Activated CD4-positive, CD25-positive, alpha-beta regulatory T cell (primary cell): ENCODE measurements around the gene CEP95.
"Not testable (repeated sequence)": the region's sequence is repeated elsewhere in the genome, so short reads cannot be mapped to it uniquely, and the experiment has no call there.

Experiments used
- DNase-seq, 4 experiments: peaks; one replicate each; lab custom pipeline; 2025; lab: John Stamatoyannopoulos, UW

Gene CEP95

DNA sequence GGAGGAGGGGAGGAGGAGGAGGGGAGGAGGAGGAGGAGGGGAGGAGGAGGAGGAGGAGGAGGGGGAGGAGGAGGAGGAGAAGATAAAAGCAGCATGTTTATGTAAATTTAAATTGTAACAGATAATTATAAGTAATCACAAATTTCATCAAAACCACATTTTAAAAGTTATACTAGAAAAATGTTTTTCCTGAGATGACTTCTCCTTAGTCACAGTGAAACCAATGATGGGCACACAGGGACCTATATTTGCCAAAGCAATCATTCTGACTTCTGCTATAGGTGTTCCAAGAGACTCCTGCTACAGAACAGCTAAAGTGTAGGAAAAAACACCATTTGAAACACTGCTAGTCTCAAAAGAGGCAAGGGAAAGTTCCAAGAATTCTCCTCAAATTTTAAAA lies 66.4 kb downstream of the CEP95 start:
- DNase-seq: no peak

DNA sequence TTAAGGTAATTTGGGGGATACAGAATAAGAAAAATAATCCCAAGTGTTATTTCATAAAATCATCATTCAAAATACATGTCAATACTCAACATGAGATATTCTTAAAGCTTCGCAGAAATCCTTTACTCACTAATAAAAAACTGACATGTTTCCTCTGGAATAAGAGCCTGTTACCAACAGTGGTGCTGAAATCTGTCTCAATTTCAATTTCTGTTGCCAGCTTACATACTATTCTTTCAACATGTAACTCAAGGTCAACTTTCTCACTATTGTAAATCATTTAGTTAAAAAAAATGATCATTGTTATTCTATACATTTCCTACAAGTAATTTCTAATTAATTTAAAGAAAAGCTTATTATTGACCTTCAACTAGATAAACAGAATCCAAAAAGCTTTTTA lies 67.9 kb downstream of the CEP95 start:
- no peak for DNase-seq

DNA sequence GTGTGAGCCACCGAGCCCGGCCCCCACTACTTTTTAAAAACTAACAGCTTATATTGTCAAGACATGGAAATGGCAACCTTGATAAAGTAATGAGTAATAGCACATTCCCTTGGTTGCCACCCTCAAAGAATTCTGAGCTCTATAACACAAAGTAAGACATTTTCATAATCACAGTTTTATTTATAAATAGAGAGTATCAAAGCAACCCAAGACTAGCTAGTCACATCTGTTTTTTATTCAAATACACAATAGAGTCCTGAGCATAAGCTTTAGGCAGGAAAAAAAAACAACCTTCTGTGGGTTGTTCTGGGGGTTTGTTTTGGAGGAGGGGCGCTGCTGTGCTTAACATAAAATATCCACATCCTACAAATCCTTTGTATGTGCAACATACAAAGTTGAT lies 68.7 kb downstream of the CEP95 start:
- no peak for DNase-seq

DNA sequence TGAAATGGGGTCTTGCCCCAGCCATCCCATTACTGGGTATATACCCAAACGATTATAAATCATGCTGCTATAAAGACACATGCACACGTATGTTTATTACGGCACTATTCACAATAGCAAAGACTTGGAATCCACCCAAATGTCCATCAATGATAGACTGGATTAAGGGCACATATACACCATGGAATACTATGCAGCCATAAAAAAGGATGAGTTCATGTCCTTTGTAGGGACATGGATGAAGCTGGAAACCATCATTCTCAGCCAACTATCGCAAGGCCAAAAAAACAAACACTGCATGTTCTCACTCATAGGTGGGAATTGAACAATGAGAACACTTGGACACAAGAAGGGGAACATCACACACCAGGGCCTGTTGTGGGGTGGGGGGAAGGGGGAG lies 70.2 kb downstream of the CEP95 start:
- not testable (repeated sequence) for DNase-seq

DNA sequence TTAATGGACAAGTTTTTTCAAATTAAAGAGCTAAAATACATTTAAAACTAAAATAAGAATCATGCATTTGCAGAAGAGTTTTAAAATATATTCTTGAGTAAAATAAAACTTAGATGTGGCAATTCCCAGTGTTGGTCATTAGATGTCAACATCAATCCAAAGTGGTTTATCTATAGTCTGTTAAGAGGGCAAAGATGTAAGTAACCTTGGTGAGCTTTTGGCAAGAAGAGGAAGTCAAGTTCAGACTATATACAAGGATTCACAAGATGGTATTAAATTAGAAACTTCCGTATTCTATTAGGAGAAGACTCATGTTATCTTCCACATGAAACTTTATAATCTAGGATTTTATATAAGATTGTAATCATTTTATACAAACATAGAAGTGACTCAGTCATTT lies 73.1 kb downstream of the CEP95 start:
- DNase-seq: no peak

DNA sequence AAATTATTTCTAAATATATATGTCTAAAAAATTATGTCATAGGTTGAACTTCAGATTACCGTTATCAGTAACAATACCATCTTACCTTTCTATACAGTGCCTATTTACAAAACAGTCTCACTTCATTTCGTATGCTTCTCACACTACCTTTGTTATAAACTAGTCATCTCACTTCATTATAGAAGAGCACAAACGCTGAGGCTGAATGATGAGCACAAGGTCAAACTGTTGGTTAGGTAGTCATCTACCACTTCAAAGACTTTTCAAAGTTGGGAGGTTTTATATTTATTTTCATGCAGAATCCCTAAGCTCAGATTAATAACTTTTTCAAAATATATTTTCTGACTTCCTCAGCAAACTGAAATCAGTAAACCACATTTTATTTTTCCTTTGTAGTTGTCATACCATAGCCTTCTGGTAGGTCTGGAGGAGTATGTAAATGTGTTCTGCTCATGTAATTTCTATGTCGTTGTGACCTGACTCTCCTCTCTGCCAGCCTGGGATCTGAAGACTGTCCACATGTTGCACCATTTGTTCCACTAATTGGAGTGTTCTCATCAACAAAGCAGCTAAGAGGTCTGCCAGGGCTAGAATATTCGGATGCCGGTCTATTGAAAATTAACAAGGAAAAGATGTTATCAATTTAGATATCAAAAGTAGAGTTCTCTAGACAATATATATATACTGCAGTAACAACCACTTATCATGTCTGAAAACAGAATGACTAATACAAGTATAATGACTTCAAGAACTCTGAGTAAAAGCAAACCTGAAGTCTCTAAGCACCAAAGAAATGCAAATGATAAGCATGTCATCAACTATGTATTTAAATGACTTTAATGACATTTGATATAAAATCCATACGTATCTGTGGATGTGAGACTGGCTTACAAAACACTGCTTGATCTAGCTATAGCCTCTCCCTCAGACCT lies 73.9 kb downstream of the CEP95 start:
- DNase-seq: no peak

DNA sequence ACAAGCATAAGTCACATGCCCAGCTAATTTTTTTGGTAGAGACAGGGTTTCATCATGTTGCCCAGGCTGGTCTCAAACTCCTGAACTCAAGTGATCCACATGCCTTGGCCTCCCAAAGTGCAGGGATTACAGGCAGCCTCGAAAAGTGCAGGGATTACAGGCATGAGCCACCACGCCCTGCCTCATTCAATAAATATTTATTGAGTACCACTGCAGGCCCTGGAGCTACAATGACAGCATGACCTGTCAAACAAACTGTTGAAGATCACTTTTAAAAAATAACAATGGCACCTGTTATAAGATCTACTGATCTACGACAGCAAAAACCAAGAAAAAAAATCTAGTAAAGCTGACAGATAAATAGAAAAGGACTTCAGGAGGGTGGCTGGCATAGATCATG lies 76.3 kb downstream of the CEP95 start:
- no peak for DNase-seq

DNA sequence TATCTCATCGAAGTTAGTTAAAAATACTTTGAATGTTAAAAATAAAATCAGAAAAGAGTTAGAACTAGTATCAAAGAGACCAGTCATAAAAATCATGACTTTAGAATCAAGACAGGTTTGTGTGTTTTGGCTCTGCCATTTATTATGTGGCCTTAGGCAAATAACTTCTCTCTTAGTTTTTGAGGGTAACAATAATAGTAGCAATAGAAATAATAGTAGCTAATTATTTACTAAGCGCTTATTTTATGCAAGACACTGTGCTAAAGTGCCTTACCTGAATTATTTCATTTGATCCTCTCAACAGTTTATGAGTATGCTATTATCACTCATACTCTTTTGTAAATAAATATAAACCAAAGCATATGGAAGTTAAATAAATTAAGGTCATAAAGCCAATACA lies 78.4 kb downstream of the CEP95 start:
- no peak for DNase-seq
